ENCODE results near the gene FGFR3.

Gene FGFR3

GRCh38 chr4:1764670-1765069 is 28.4 kb upstream of the FGFR3 start:
- Histone ChIP-seq H3K27me3 (ENCODE audit: insufficient read depth, low read depth) (peaks cover 6% of the 10 kb centered on the region; the same call in 1 of the 2 replicates), H3K27ac (no peak overlapping the region), H3K4me2 (no peak overlapping the region), H4K20me1 (ENCODE audit: insufficient read depth) (no peaks in the 10 kb centered on the region), H3K4me3 (IDR thresholded peaks at IDR 0.05; ENCODE audit: insufficient read depth, low read depth, low read length) (no peak overlapping the region), H3K4me1 (ENCODE audit: low read depth, poor library complexity, severe bottlenecking) (no peaks in the 10 kb centered on the region), H3K9ac (no peak overlapping the region), H2AFZ (ENCODE audit: low read depth) (no peak overlapping the region), H3K36me3 (ENCODE audit: insufficient read depth) (no peaks in the 10 kb centered on the region), H3K79me2 (ENCODE audit: insufficient read depth, low read depth) (no peaks in the 10 kb centered on the region)
- no peak for TF ChIP-seq CTCF (conservative IDR thresholded peaks at IDR 0.05; ENCODE audit: low read depth, low read length)

- Histone ChIP-seq H3K4me3 (IDR thresholded peaks at IDR 0.05; ENCODE audit: insufficient read depth, low read depth, low read length) (no peak overlapping the region), H3K4me2 (no peak overlapping the region), H3K4me1 (ENCODE audit: low read depth, poor library complexity, severe bottlenecking) (no peaks in the 10 kb centered on the region), H3K27ac (no peak overlapping the region), H3K79me2 (ENCODE audit: insufficient read depth, low read depth) (no peaks in the 10 kb centered on the region), H2AFZ (ENCODE audit: low read depth) (no peak overlapping the region), H4K20me1 (ENCODE audit: insufficient read depth) (no peaks in the 10 kb centered on the region), H3K36me3 (ENCODE audit: insufficient read depth) (no peaks in the 10 kb centered on the region), H3K9ac (no peak overlapping the region), H3K27me3 (ENCODE audit: insufficient read depth, low read depth) (peaks cover 6% of the 10 kb centered on the region; the same call in 1 of the 2 replicates)
- no peak for TF ChIP-seq CTCF (conservative IDR thresholded peaks at IDR 0.05; ENCODE audit: low read depth, low read length)
Measured at GRCh38 chr4:1765409-1766072, 27.6 kb upstream of the FGFR3 start.

- Histone ChIP-seq H2AFZ (ENCODE audit: low read depth) (no peak overlapping the region), H4K20me1 (ENCODE audit: insufficient read depth) (no peaks in the 10 kb centered on the region), H3K36me3 (ENCODE audit: insufficient read depth) (no peaks in the 10 kb centered on the region), H3K4me1 (ENCODE audit: low read depth, poor library complexity, severe bottlenecking) (no peaks in the 10 kb centered on the region), H3K27ac (no peak overlapping the region), H3K4me2 (no peak overlapping the region), H3K4me3 (IDR thresholded peaks at IDR 0.05; ENCODE audit: insufficient read depth, low read depth, low read length) (no peak overlapping the region), H3K27me3 (ENCODE audit: insufficient read depth, low read depth) (peaks cover 6% of the 10 kb centered on the region; the same call in 1 of the 2 replicates), H3K9ac (no peak overlapping the region), H3K79me2 (ENCODE audit: insufficient read depth, low read depth) (no peaks in the 10 kb centered on the region)
- TF ChIP-seq CTCF (conservative IDR thresholded peaks at IDR 0.05; ENCODE audit: low read depth, low read length) = no peak
Measured at GRCh38 chr4:1766106-1767060, 26.7 kb upstream of the FGFR3 start.

GRCh38 chr4:1767061-1767769 is 25.9 kb upstream of the FGFR3 start:
- no peaks in the 10 kb centered on the region for H3K79me2 ChIP-seq (ENCODE audit: insufficient read depth, low read depth)
- no peak overlapping the region for H3K27ac ChIP-seq
- no peak overlapping the region for H3K9ac ChIP-seq
- H3K4me2 ChIP-seq = no peak overlapping the region
- no peaks in the 10 kb centered on the region for H3K36me3 ChIP-seq (ENCODE audit: insufficient read depth)
- H4K20me1 ChIP-seq (ENCODE audit: insufficient read depth) = no peaks in the 10 kb centered on the region
- H2AFZ ChIP-seq (ENCODE audit: low read depth) = no peak overlapping the region
- TF ChIP-seq CTCF (conservative IDR thresholded peaks at IDR 0.05; ENCODE audit: low read depth, low read length) = no peak
- peaks cover 6% of the 10 kb centered on the region; the same call in 1 of the 2 replicates for H3K27me3 ChIP-seq (ENCODE audit: insufficient read depth, low read depth)
- peaks cover 4% of the 10 kb centered on the region for H3K4me1 ChIP-seq (ENCODE audit: low read depth, poor library complexity, severe bottlenecking)
- no peak overlapping the region for H3K4me3 ChIP-seq (IDR thresholded peaks at IDR 0.05; ENCODE audit: insufficient read depth, low read depth, low read length)
